Activated naive CD8-positive, alpha-beta T cell treated with anti-CD3 and anti-CD28 coated beads, Interleukin-2, amount 50 U/mL, for 24 hours (primary cell): Measurements from ENCODE around the gene PBXIP1.

ENCODE experiments used
- ATAC-seq: fragments of 150-1000 bp; cut with Tn5 transposase; one replicate; pipeline ENCODE4 v1.10.0; 2021
- DNase-seq: peaks from one replicate; pipeline ENCODE4 v3.0.0; 2021
- H3K27ac Mint-ChIP-seq: one replicate; pipeline ENCODE4 v1.8.0; 2021; ENCODE audit warnings: mild to moderate bottlenecking, mixed read lengths
- H3K27me3 Mint-ChIP-seq: one replicate; pipeline ENCODE4 v1.8.0; 2021; ENCODE audit warnings: mixed read lengths
- H3K36me3 Mint-ChIP-seq: one replicate; pipeline ENCODE4 v1.8.0; 2021; ENCODE audit warnings: low read depth, mixed read lengths
- H3K4me1 Mint-ChIP-seq: one replicate; pipeline ENCODE4 v1.8.0; 2021; ENCODE audit warnings: mixed read lengths
- H3K4me3 Mint-ChIP-seq: one replicate; pipeline ENCODE4 v1.8.0; 2021; ENCODE audit warnings: mild to moderate bottlenecking, moderate library complexity, mixed read lengths
- H3K9me3 Mint-ChIP-seq: one replicate; pipeline ENCODE4 v1.8.0; 2021; ENCODE audit warnings: mixed read lengths

The PBXIP1 gene, protein sequence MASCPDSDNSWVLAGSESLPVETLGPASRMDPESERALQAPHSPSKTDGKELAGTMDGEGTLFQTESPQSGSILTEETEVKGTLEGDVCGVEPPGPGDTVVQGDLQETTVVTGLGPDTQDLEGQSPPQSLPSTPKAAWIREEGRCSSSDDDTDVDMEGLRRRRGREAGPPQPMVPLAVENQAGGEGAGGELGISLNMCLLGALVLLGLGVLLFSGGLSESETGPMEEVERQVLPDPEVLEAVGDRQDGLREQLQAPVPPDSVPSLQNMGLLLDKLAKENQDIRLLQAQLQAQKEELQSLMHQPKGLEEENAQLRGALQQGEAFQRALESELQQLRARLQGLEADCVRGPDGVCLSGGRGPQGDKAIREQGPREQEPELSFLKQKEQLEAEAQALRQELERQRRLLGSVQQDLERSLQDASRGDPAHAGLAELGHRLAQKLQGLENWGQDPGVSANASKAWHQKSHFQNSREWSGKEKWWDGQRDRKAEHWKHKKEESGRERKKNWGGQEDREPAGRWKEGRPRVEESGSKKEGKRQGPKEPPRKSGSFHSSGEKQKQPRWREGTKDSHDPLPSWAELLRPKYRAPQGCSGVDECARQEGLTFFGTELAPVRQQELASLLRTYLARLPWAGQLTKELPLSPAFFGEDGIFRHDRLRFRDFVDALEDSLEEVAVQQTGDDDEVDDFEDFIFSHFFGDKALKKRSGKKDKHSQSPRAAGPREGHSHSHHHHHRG

DNA sequence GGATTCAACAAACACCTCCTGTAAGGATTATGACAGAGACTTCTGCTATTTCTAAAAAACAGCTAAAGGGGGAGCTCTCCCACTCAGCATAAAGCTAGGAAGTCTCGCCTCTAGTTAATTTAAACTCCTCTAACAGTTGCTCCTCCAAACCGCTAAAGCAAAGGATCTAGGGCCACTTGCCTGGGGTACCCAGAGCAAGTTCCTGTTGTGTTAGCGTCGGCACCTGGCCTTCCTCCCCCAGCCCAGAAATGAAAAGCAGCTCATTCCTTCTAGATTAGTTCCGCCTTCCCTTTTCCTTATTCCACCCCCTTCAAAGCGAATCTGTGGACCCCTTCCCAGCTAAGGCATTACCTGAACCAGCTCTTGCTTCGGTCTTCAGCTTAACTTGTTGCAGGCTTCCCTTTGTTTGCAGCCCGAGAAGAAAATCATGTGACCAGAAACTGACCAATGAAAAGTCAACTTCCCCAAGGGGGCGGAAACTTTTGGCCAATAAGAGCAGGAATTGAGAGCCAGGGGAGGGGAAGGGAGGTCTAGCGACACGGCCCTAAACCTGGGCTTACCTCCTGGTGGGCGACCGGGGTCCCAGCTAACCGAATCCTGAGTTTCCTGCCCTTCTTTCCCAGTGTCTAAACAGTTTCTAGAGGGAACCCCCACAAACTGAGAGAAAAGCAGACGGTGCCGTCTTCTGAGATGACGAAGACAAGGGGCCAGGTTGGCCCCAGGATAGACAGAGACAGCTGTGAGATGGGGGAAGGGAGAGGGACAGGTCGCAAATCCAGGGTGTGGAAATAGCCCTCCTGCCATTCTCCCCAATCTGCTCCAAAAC is at the start of gene PBXIP1:
PBXIP1 (minus strand) TSS at position 382 of the 826 bp plus-strand sequence. CDS start 2,378 bp downstream, outside the sequence.
- H3K27me3 Mint-ChIP-seq = no peaks in the 10 kb centered on the region
- ATAC-seq (peak; percentile 47), DNase-seq (peak; percentile 72)
- no peaks in the 10 kb centered on the region for H3K9me3 Mint-ChIP-seq
- H3K27ac Mint-ChIP-seq = peak within 1 kb of the TSS; percentile 94
- H3K4me1 Mint-ChIP-seq = peaks cover 75% of the 10 kb centered on the region
- peak within 1 kb of the TSS; percentile 90 for H3K4me3 Mint-ChIP-seq
- H3K36me3 Mint-ChIP-seq = peaks cover 5% of the 10 kb centered on the region

DNA sequence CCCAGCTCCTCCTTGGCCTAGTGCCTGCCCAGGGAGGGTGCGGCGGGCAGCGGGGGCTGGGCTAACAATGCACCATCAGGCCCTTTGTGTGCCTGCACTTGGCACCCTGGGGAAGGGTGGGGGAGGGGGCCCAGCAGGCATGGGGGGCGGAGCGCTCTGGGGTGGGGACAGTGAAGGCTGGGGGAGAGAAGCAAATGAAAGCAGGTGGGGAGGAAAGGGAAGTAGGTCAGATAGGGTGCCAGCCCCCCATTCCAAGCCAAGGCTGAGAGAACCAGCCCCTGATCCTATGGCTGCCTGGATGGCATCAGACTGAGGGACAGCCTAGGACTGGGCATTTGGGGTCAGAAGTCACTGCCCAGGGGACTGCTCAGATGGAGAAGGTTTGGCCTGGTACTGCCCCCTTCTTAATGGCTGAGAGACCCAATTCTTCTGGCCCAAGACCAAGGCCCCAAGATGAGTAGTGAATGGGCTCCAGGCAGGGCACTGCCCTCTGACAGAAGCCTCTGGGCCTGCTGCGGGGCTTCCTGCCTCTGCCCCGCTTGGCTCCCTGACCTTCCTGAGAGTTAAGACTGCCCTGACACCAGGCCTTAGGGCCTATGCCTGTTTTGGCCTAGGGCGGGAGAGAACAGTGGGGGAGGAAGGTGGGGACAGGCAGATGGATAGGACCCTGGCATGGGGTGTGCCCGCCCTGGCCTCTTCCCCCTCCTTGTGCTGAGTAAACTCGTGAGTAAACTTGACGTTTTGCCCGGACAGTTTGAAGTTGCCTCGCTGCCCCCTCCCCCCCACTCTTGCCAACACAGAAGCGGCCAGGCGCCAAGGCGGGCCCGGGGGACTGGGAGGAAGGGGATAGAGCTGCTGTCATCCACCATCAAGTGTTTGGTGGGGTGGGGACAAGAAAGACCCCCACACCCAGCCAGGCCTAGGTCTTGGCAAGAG is 49.4 kb upstream of the PBXIP1 start:
- Mint-ChIP-seq H3K27ac (peak overlapping the region; percentile 95), H3K4me1 (peaks cover 61% of the 10 kb centered on the region), H3K9me3 (no peaks in the 10 kb centered on the region), H3K27me3 (no peaks in the 10 kb centered on the region), H3K36me3 (no peaks in the 10 kb centered on the region), H3K4me3 (peak overlapping the region; percentile 45)
- no peak for ATAC-seq
- peak; percentile 38 for DNase-seq

DNA sequence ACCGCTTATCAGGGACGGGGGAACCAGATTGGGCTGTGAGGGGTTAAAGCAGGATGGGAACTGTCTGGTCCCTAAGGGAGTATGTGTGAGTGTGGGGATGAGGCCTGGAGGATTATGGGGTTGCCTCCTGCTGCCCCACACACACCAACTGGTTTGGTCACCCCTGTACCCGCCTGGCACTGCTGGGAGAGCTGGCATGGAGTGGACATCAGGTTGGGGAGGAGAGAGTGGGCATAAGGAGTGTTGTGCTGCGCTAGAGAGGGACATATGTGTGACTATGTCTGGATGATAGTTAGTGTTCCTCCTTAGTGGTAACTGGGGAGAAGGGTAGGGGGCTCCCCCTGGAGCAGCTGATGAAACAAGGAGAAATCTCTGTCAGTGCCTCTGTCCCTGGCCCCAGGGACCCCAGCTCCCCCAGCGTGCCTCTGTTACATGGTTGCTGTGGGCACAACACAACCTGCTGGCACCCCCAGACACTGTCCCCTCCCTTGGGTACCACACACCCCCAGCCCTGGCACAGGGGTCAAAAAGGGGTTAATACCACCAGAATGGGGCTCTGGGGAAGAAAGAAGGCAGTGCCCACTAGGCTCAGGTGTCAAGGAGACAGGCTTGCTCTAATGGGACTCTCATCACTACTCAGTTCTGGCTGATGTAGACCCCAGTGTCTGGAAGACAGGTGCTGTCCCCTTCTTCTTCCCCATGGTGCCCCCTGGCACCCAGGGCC is 48.6 kb upstream of the PBXIP1 start:
- Mint-ChIP-seq H3K27me3 (no peaks in the 10 kb centered on the region), H3K27ac (peak overlapping the region; percentile 89), H3K4me3 (peak overlapping the region; percentile 88), H3K9me3 (no peaks in the 10 kb centered on the region), H3K4me1 (peaks cover 61% of the 10 kb centered on the region), H3K36me3 (no peaks in the 10 kb centered on the region)
- ATAC-seq (no peak), DNase-seq (no peak)

DNA sequence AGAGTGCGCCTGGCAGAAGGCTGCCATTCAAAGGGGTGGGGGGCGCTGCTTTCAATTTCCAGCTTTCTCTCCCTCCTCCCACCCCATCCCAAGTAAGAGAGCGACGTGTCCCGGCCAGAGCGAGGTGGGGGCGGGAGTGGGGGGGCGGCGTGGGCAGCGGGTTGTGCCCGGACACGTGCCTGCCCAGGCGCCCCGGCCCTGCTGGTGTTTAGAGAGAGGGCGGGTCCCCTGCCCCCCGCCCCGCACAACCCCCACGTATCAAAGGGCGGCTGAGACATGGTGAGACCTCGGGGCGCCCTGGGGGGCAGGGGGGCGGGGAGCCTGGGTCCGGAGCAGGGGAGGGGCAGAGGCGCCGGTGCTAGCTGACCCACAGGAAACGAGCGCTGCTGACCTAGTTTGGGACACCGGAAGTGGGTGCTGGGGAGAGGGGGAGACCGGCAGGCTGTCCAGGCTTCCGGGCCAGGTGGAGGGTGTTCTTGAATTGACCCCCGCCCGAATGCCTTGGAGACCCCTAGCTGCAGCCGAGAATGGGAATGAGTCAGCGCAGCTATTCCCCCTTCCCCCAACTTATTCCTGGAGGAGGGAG is 48.0 kb upstream of the PBXIP1 start:
- H3K9me3 Mint-ChIP-seq = no peaks in the 10 kb centered on the region
- no peaks in the 10 kb centered on the region for H3K36me3 Mint-ChIP-seq
- DNase-seq (peak; percentile 30), ATAC-seq (no peak)
- peak overlapping the region; percentile 88 for H3K4me3 Mint-ChIP-seq
- peaks cover 59% of the 10 kb centered on the region for H3K4me1 Mint-ChIP-seq
- peak overlapping the region; percentile 89 for H3K27ac Mint-ChIP-seq
- H3K27me3 Mint-ChIP-seq = no peaks in the 10 kb centered on the region

DNA sequence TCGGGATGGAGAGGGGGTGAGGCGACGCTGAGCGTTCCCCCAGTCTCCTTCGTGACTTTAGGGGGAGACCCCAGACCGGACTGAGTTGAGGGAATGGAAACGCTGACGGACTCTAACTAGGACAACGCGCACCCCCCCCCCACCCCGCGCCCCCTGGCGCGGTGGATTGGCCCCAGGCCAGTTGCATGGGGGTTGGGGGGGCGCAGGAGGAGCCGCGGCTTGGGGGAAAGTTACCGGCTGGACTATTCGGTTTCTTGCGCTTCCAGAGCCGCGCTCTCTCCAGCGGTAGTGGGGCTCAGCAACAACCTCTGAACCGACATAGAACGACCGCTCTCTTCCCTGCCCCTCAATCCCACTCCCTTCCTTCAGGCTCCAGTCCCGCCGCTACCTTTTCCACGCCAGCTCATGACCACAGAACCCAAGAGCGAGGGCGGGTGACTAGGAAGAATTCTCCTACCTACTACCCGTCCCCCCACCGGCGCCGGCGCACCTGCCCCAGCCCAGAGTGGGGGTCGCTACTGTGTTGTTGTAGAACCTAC is 47.4 kb upstream of the PBXIP1 start:
- Mint-ChIP-seq H3K9me3 (no peaks in the 10 kb centered on the region), H3K4me3 (peak overlapping the region; percentile 88), H3K27ac (peak overlapping the region; percentile 89), H3K4me1 (peaks cover 59% of the 10 kb centered on the region), H3K36me3 (no peaks in the 10 kb centered on the region), H3K27me3 (no peaks in the 10 kb centered on the region)
- ATAC-seq (no peak), DNase-seq (peak; percentile 46)

DNA sequence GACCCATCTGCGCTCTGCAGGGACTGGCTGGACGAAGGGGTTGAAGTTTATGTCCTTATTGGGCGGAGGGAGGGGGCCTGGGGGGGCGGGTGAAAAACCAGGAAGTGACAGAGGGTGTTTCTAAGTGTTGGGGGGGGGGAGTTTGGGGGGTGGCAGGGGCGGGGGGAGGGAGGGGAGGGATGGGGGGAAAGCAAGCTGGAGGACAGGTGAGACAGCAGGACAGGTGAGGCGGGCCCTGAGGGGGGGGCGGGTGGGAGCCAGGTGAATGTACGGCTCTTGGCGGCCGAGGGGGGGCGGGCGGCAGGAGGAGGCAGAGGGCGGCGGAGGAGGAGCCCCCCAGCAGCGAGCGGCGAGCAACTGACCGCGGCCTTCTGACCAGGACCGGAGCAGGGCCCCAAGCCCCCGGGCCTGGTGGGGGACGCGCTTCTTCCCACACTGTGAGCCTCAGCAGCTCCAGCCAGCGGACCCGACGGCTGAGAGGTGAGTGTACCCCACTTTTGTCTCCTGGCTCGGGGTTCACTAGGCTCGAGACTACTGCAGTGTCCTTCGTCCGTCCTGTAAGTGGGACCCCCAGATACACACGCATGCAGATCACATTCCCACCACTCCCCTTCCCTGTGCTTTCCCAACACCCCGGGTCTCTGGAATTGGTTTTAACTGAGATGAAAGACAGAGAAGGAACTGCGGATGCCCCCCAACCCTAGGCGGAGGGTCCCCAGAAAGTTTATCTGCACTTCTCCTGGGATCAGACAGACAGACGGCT is 46.7 kb upstream of the PBXIP1 start, which contains the start of gene ZBTB7B:
ZBTB7B (plus strand) TSS at position 339 of the 763 bp plus-strand sequence. CDS start 11,859 bp downstream, outside the sequence.
- H3K27ac Mint-ChIP-seq = peak within 1 kb of the TSS; percentile 89
- peaks cover 62% of the 10 kb centered on the region for H3K4me1 Mint-ChIP-seq
- no peaks in the 10 kb centered on the region for H3K27me3 Mint-ChIP-seq
- peak; percentile 25 for DNase-seq
- H3K9me3 Mint-ChIP-seq = no peaks in the 10 kb centered on the region
- peak within 1 kb of the TSS; percentile 88 for H3K4me3 Mint-ChIP-seq
- no peaks in the 10 kb centered on the region for H3K36me3 Mint-ChIP-seq
- ATAC-seq = no peak

DNA sequence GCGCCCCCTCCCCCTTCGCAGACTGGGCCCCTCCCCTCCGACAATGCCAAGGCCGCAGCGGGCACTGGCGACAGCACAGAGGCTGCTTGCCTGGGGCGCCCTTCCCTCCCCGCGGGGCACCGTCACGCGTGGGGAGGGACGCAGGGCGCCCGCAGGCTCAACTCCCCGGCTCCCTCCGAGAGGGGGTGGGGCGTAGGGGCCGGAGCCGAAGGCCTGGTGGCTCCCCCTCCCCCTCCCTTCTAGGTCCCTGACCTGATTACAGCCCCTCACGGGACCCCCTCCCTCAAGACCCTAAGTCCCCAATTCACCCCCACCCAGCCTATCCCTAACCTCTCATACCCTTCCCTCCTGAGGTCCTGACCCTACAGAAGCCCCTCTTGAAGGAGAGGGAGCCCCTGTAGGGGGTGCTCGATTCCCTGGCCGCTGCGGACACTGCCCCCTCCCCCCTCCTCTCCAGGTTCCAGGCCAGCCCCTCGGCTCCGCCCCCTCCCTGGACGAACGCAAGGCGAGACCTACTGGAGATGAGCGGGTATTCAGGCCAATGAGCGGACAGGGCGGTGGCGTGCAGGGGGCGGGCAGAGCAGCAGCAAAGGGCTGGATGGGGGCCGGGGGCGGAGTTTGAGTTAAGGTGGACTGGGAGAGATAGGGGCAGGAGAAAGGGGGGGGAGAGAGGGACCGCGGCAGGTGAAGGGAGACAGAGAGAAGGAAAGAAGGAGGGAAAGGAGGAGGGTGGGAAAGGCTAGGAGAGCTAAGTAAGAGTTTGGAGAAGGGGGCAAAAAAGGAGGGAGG is 46.0 kb upstream of the PBXIP1 start:
- no peaks in the 10 kb centered on the region for H3K36me3 Mint-ChIP-seq
- no peaks in the 10 kb centered on the region for H3K27me3 Mint-ChIP-seq
- no peaks in the 10 kb centered on the region for H3K9me3 Mint-ChIP-seq
- H3K27ac Mint-ChIP-seq = peak overlapping the region; percentile 86
- peak; percentile 99 for DNase-seq
- ATAC-seq = peak; percentile 57
- peaks cover 63% of the 10 kb centered on the region for H3K4me1 Mint-ChIP-seq
- H3K4me3 Mint-ChIP-seq = peak overlapping the region; percentile 86

DNA sequence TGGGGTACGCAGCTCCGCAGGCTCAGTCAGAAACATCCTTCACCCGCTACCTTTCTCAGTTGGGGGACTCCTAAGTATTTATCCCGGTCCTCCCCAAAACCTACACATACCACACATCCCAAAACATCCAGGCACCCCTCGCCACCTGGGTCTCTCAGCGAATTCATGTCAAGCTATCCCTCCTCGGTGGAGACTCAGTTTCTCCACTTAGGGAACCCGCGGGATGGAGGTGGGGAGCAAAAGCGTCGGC is 45.5 kb upstream of the PBXIP1 start:
- peak overlapping the region; percentile 86 for H3K4me3 Mint-ChIP-seq
- H3K27ac Mint-ChIP-seq = peak overlapping the region; percentile 86
- no peaks in the 10 kb centered on the region for H3K9me3 Mint-ChIP-seq
- H3K36me3 Mint-ChIP-seq = no peaks in the 10 kb centered on the region
- peaks cover 57% of the 10 kb centered on the region for H3K4me1 Mint-ChIP-seq
- H3K27me3 Mint-ChIP-seq = no peaks in the 10 kb centered on the region
- ATAC-seq (peak; percentile 8), DNase-seq (no peak)

DNA sequence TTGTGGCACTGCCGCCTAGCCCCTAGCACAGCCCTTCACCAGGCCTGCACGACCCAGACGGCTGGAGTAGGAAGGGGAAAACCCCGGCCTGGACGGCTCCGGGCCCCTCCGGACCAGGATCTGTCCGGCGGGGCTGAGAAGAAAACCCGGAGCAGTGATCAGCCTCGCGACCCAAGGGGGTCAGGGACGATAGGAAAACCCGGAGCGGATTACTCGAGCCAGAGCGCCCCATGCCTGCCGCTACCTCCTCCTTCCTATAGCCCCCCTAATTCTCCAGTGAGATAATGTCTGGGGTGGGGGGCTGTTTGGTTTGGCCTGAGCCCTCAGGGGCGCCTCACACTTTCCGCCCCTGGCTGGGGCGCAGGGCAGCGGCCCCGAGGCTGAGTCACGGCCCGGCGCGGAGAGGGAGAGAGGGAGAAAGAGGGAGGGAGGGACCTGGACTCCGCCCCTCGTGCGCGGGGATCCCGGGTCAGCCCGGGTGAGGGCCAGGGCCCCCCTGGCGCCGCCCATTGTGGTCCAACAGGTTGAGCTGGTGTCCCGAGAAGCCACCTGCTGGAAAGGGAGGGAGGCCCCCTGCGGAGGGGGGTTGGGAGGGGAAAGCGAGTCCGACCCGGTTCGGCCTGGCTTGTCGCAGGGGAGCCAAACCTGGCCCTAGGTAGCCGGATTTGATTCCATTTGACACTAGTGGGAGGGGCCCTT is 45.0 kb upstream of the PBXIP1 start:
- DNase-seq (peak; percentile 89), ATAC-seq (peak; percentile 45)
- Mint-ChIP-seq H3K27ac (peak overlapping the region; percentile 86), H3K27me3 (no peaks in the 10 kb centered on the region), H3K4me3 (peak overlapping the region; percentile 86), H3K4me1 (peaks cover 53% of the 10 kb centered on the region), H3K9me3 (no peaks in the 10 kb centered on the region), H3K36me3 (no peaks in the 10 kb centered on the region)

DNA sequence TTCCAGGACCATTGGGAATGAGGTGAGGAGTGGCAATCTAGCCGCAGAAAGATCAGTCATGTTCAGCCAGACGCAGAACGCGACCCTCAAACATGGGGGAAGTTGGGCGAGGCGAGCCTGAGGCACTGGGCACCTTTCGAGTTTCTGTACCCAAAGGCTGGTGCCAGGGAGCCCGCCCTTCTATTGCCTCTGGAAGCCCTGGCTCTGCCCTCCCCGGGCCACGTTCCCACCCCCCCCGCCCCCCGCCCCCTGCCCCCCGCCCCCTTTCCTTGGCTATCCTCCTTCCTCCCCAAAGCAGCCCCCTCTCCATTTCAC is 44.5 kb upstream of the PBXIP1 start:
- H3K4me1 Mint-ChIP-seq = peaks cover 48% of the 10 kb centered on the region

More for the DNA sequence above, 44.5 kb upstream of the PBXIP1 start:
- peak overlapping the region; percentile 94 for H3K27ac Mint-ChIP-seq
- H3K9me3 Mint-ChIP-seq = no peaks in the 10 kb centered on the region
- DNase-seq = peak; percentile 64
- H3K27me3 Mint-ChIP-seq = no peaks in the 10 kb centered on the region
- H3K4me3 Mint-ChIP-seq = peak overlapping the region; percentile 86
- ATAC-seq = no peak
- no peaks in the 10 kb centered on the region for H3K36me3 Mint-ChIP-seq
